OCI-LY1 (cell line): ENCODE results near the gene SLC6A7.

ENCODE experiments used
- H2AFZ ChIP-seq: fragments of 200-600 bp; sonication (generic), shearing (Covaris generic); 2 replicates; pipeline ENCODE4 v1.6.0; 2014; ENCODE audit warnings: antibody characterized with exemption, mild to moderate bottlenecking, low read length
- H3F3A ChIP-seq: fragments of 200-600 bp; sonication (generic), shearing (Covaris generic); 2 replicates; pipeline ENCODE4 v1.6.0; 2014; ENCODE audit warnings: mild to moderate bottlenecking, antibody characterized with exemption, low read length, moderate library complexity; ENCODE audit not compliant: insufficient read depth
- H3K27ac ChIP-seq: fragments of 200-600 bp; sonication (generic); 2 replicates; pipeline ENCODE4 v1.5.1; 2014; ENCODE audit warnings: low read length, mixed run types, mild to moderate bottlenecking, low read depth; ENCODE audit not compliant: poor library complexity, severe bottlenecking
- H3K27me3 ChIP-seq: fragments of 200-600 bp; sonication (generic); 2 replicates; pipeline ENCODE4 v1.6.0; 2014; ENCODE audit warnings: antibody characterized with exemption, mild to moderate bottlenecking, low read length, moderate library complexity; ENCODE audit not compliant: insufficient read depth
- H3K36me3 ChIP-seq: fragments of 200-600 bp; sonication (generic); 2 replicates; pipeline ENCODE4 v1.6.1; 2014; ENCODE audit warnings: mild to moderate bottlenecking, antibody characterized with exemption, low read length, moderate library complexity, mixed read lengths; ENCODE audit not compliant: insufficient read depth
- H3K4me1 ChIP-seq: fragments of 200-600 bp; sonication (generic); 2 replicates; pipeline ENCODE4 v1.5.1; 2014; ENCODE audit warnings: mild to moderate bottlenecking, low read length, moderate library complexity; ENCODE audit not compliant: insufficient read depth, severe bottlenecking
- H3K4me2 ChIP-seq: fragments of 200-600 bp; sonication (generic), shearing (Covaris generic); 2 replicates; pipeline ENCODE4 v1.6.1; 2014; ENCODE audit warnings: low read length
- H3K4me3 ChIP-seq: fragments of 200-600 bp; sonication (generic); 2 replicates; pipeline ENCODE4 v1.5.1; 2014; ENCODE audit warnings: low read length, low read depth, mild to moderate bottlenecking, mixed read lengths; ENCODE audit not compliant: poor library complexity, severe bottlenecking
- H3K79me2 ChIP-seq: fragments of 200-600 bp; shearing (Covaris generic); 2 replicates; pipeline ENCODE4 v1.6.1; 2016; ENCODE audit warnings: mixed run types, low read length, mixed read lengths; ENCODE audit not compliant: insufficient read depth
- H3K9ac ChIP-seq: fragments of 200-600 bp; sonication (generic), shearing (Covaris generic); 2 replicates; pipeline ENCODE4 v1.6.1; 2014; ENCODE audit warnings: mild to moderate bottlenecking, low read length, mixed read lengths
- H3K9me2 ChIP-seq: fragments of 200-600 bp; sonication (generic), shearing (Covaris generic); 2 replicates; pipeline ENCODE4 v1.6.1; 2014; ENCODE audit warnings: low read depth, mild to moderate bottlenecking, low read length, mixed read lengths
- H3K9me3 ChIP-seq: fragments of 200-600 bp; shearing (Covaris generic); 2 replicates; pipeline ENCODE4 v1.6.1; 2014; ENCODE audit warnings: low read length, mixed read lengths
- H4K20me1 ChIP-seq: fragments of 200-600 bp; sonication (generic), shearing (Covaris generic); 2 replicates; pipeline ENCODE4 v1.6.0; 2016; ENCODE audit warnings: mild to moderate bottlenecking, low read length; ENCODE audit not compliant: insufficient read depth
- EZH2 ChIP-seq: fragments of 200-600 bp; sonication (generic), shearing (Covaris generic); IDR thresholded peaks from 2 replicates; pipeline ENCODE4 v1.8.0; 2017; ENCODE audit warnings: borderline replicate concordance, mixed run types, mild to moderate bottlenecking, antibody characterized with exemption, low read length, moderate library complexity, mixed read lengths
- TF ChIP-seq, protein P1 (sequence below): fragments of 200-600 bp; sonication (generic), shearing (Covaris generic); IDR thresholded peaks from 2 replicates; pipeline ENCODE4 v1.5.1; 2017; ENCODE audit warnings: mild to moderate bottlenecking, antibody characterized with exemption, low read length, moderate library complexity, mixed read lengths

The SLC6A7 gene

DNA sequence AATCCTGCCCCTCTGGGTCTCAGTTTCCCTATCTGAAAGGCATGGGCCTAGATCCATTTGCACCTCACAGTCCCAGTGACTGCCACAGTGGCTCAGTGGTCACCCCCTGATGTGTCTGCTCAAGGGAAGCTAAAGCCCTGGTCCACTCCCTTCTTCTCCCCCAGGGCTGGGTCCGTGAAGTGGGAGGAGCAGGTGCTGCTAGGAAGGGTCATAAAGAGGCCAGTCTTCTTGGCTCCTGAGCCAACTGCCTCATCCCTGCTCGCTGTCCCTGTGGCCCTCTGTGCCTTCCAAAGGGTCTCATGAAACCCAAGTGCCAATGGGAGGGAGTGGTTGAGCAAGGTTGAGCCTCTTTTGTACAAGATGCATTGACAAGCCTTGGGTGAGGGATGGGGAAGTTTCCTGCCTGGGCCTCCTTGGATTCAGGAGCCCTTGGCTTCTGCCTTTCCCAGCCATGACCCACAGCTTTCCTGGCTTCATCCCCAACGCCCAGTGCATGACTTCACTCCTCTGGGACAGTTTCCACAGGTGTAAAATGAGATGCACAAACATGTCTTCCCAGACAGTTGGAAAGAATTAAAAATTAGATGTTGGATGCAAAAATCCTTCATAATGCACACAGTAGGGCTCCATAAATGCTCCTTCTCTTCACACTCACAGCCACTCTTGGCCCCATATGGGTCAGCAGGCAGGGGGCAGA, 1.6 kb upstream of the SLC6A7 start:
- Histone ChIP-seq H3F3A (no peaks in the 10 kb centered on the region), H3K27ac (no peak overlapping the region), H2AFZ (no peak overlapping the region), H4K20me1 (no peaks in the 10 kb centered on the region), H3K4me2 (no peak overlapping the region), H3K9me2 (no peaks in the 10 kb centered on the region), H3K79me2 (no peaks in the 10 kb centered on the region), H3K9me3 (no peaks in the 10 kb centered on the region), H3K4me1 (no peaks in the 10 kb centered on the region), H3K27me3 (peaks cover 4% of the 10 kb centered on the region; the same call in 1 of the 2 replicates), H3K9ac (no peak overlapping the region), H3K4me3 (no peak overlapping the region), H3K36me3 (no peaks in the 10 kb centered on the region)
- TF ChIP-seq, protein P1, sequence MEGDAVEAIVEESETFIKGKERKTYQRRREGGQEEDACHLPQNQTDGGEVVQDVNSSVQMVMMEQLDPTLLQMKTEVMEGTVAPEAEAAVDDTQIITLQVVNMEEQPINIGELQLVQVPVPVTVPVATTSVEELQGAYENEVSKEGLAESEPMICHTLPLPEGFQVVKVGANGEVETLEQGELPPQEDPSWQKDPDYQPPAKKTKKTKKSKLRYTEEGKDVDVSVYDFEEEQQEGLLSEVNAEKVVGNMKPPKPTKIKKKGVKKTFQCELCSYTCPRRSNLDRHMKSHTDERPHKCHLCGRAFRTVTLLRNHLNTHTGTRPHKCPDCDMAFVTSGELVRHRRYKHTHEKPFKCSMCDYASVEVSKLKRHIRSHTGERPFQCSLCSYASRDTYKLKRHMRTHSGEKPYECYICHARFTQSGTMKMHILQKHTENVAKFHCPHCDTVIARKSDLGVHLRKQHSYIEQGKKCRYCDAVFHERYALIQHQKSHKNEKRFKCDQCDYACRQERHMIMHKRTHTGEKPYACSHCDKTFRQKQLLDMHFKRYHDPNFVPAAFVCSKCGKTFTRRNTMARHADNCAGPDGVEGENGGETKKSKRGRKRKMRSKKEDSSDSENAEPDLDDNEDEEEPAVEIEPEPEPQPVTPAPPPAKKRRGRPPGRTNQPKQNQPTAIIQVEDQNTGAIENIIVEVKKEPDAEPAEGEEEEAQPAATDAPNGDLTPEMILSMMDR, result no peak
- TF ChIP-seq EZH2, result no peak

DNA sequence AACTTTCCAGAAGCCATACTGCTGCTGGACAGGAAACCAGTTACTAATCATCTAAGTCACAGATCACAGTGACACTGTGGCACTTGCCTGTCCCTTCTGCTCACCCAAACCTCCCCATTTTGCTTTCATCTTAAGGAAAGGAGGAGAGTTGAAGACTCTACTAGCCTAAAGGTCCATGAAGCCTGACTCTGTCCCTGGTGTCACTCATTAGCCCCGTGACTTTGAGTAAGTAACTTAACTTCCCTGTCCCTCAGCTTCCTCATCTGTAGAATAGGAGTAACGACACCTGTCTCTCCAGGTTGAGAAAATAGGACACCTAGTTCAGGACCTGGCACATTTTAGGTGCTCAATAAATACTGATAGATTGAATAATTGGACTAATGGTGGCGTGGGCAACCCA, 536 bp upstream of the SLC6A7 start:
- TF ChIP-seq EZH2, result no peak
- TF ChIP-seq, protein P1, result no peak
- no peak overlapping the region for H2AFZ ChIP-seq
- no peaks in the 10 kb centered on the region for H3F3A ChIP-seq
- H3K79me2 ChIP-seq, result no peaks in the 10 kb centered on the region
- H3K36me3 ChIP-seq, result no peaks in the 10 kb centered on the region
- no peaks in the 10 kb centered on the region for H3K4me1 ChIP-seq
- H3K4me2 ChIP-seq, result no peak overlapping the region
- H3K27ac ChIP-seq, result no peak overlapping the region
- H3K9me2 ChIP-seq, result no peaks in the 10 kb centered on the region
- no peaks in the 10 kb centered on the region for H3K9me3 ChIP-seq
- H3K4me3 ChIP-seq, result no peak overlapping the region
- H3K9ac ChIP-seq, result no peak overlapping the region
- H4K20me1 ChIP-seq, result no peaks in the 10 kb centered on the region
- peaks cover 4% of the 10 kb centered on the region; the same call in 1 of the 2 replicates for H3K27me3 ChIP-seq

DNA sequence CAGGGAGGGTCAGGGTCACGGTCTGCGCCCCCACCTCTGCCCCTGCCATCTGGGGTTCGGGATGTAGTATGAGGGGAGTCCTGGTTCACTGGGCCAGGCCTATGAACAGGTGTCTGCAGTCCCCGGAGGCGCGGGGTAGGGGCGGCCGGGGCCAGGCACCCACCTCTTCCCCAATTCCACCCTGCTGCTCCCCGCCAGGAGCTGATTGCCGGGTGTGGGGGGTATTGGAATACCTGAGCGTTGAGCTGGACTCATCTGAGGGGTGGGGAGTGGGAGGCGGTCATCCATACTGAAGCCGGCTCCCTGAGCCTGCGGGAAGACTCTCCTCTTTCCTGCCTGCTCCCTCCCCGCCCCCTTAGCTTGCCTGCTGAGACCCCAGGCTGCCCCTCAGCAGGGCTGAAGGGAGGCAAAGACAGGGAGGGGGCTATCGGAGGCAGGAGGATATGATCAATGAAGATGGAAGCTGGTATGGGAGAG, 679 bp downstream of the SLC6A7 start:
- no peak overlapping the region for H3K4me2 ChIP-seq
- no peaks in the 10 kb centered on the region for H3K36me3 ChIP-seq
- H4K20me1 ChIP-seq, result no peaks in the 10 kb centered on the region
- H3K9me2 ChIP-seq, result no peaks in the 10 kb centered on the region
- no peaks in the 10 kb centered on the region for H3K4me1 ChIP-seq
- H3K4me3 ChIP-seq, result no peak overlapping the region
- no peak for TF ChIP-seq EZH2
- TF ChIP-seq, protein P1, result no peak
- no peak overlapping the region for H3K27ac ChIP-seq
- H3F3A ChIP-seq, result no peaks in the 10 kb centered on the region
- no peak overlapping the region for H2AFZ ChIP-seq
- H3K79me2 ChIP-seq, result no peaks in the 10 kb centered on the region
- H3K9me3 ChIP-seq, result no peaks in the 10 kb centered on the region
- H3K27me3 ChIP-seq, result peaks cover 4% of the 10 kb centered on the region; the same call in 1 of the 2 replicates
- no peak overlapping the region for H3K9ac ChIP-seq
